ENCODE results near the gene OSBPL8.
A peak's percentile ranks its signal among the peaks of the same experiment; 100 is the strongest.
"Not testable (repeated sequence)": the region's sequence is repeated elsewhere in the genome, so short reads cannot be mapped to it uniquely, and the experiment has no call there.

Gene OSBPL8

DNA sequence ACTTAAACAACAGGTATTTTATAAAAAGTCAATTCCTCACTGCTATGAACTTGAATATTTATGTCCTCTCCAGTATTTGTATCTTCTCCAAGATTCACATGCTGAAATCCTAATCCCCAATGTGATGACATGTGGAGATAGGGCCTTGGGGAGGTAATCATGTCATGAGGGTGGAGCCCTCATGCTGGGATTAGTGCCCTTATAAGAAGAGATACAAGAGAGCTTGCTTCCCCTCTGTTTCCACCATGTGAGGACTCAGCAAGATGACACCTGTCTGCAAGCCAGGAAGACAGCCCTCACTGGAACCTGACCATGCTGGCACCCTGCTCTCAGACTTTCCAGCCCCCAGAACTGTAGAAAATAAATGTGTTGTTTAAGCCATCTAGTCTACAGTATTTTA lies 36.2 kb downstream of the OSBPL8 start:
- Histone ChIP-seq H3K27me3 (ENCODE audit: insufficient read depth, low read length) (no peaks in the 10 kb centered on the region), H3K27ac (ENCODE audit: low read depth, low read length) (no peak overlapping the region), H3K36me3 (ENCODE audit: insufficient read depth, low read length) (peaks cover 14% of the 10 kb centered on the region), H3K4me1 (ENCODE audit: insufficient read depth, low read length) (0 out of 2 replicates have a peak, but pooled peaks cover 4% of the 10 kb centered on the region), H3K4me3 (ENCODE audit: low read length) (no peak overlapping the region), H3K9ac (ENCODE audit: low read depth, low read length) (no peak overlapping the region), H3K9me3 (ENCODE audit: insufficient read depth, low read depth, low read length) (peaks cover 38% of the 10 kb centered on the region)

DNA sequence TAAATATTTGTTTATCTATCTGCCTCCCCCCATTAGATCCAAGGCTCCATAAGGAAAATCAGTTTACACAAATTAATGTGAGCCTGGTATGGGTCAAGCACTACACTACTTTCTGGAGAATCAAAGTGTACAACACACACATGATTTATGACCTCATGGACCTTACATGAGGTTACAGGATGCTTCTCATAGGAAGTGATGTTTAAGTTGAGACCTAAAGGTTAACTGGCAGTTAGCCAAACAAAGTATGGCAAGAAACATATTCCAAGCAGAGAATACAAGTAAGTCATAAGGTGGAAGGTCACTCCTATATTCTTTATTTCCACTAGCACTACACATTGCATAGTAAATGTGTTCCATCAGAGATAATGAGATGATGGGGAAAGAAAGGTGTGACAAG lies 39.2 kb downstream of the OSBPL8 start:
- Histone ChIP-seq H3K36me3 (ENCODE audit: insufficient read depth, low read length) (peaks cover 14% of the 10 kb centered on the region; the same call in 1 of the 2 replicates), H3K27ac (ENCODE audit: low read depth, low read length) (no peak overlapping the region), H3K4me3 (ENCODE audit: low read length) (no peak overlapping the region), H3K27me3 (ENCODE audit: insufficient read depth, low read length) (no peaks in the 10 kb centered on the region), H3K9ac (ENCODE audit: low read depth, low read length) (no peak overlapping the region), H3K9me3 (ENCODE audit: insufficient read depth, low read depth, low read length) (peaks cover 44% of the 10 kb centered on the region), H3K4me1 (ENCODE audit: insufficient read depth, low read length) (0 out of 2 replicates have a peak, but pooled peaks cover 4% of the 10 kb centered on the region)

DNA sequence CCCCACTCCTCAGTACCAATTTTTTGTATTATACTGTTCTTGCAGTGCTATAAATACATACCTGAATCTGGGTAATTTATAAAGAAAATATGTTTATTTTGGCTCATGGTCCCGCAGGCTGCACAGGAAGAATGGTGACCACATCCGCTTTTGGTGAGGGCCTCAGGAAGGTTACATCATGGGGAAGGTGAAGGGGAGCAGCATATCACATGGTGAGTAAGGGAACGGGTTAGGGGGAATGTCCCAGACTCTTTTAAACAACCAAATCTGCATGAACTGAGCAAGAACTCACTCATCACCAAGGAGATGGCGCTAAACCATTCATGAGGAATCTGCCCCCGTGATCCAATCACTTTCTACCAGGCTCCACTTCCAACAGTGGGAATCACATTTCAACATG lies 40.0 kb downstream of the OSBPL8 start:
- Histone ChIP-seq H3K9me3 (ENCODE audit: insufficient read depth, low read depth, low read length) (peaks cover 44% of the 10 kb centered on the region), H3K4me3 (ENCODE audit: low read length) (no peak overlapping the region), H3K27ac (ENCODE audit: low read depth, low read length) (peak overlapping the region; percentile 81; the same call in 1 of the 2 replicates), H3K36me3 (ENCODE audit: insufficient read depth, low read length) (peaks cover 14% of the 10 kb centered on the region; the same call in 1 of the 2 replicates), H3K9ac (ENCODE audit: low read depth, low read length) (no peak overlapping the region), H3K27me3 (ENCODE audit: insufficient read depth, low read length) (no peaks in the 10 kb centered on the region), H3K4me1 (ENCODE audit: insufficient read depth, low read length) (0 out of 2 replicates have a peak, but pooled peaks cover 4% of the 10 kb centered on the region)
- WGBS = 96% methylated on average over 5 of the region's 5 CpGs

DNA sequence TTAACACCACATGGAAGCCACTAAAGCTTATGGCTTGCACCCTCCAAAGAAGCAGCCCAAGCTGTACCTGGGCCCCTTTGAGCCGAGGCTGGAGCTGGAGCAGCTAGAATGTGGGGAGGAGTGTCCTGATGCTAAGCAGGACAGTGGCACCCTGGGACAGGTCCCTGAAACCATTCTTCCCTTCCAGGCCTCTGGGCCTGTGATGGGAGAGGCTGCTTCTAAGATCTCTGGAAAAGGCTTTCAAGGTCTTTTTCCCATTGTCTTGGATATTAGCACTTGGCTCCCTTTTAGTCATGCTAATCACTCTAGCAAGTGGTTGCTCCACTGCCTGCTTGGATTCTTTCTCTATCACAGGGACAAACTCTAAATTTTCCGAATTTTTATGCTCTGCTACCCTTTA lies 40.9 kb downstream of the OSBPL8 start:
- 90% methylated on average over 2 of the region's 2 CpGs for WGBS
- Histone ChIP-seq H3K27ac (ENCODE audit: low read depth, low read length) (peak overlapping the region; percentile 81; the same call in 1 of the 2 replicates), H3K36me3 (ENCODE audit: insufficient read depth, low read length) (peaks cover 17% of the 10 kb centered on the region; the same call in 1 of the 2 replicates), H3K9ac (ENCODE audit: low read depth, low read length) (no peak overlapping the region), H3K4me1 (ENCODE audit: insufficient read depth, low read length) (0 out of 2 replicates have a peak, but pooled peaks cover 4% of the 10 kb centered on the region), H3K4me3 (ENCODE audit: low read length) (no peak overlapping the region), H3K9me3 (ENCODE audit: insufficient read depth, low read depth, low read length) (peaks cover 43% of the 10 kb centered on the region), H3K27me3 (ENCODE audit: insufficient read depth, low read length) (no peaks in the 10 kb centered on the region)

DNA sequence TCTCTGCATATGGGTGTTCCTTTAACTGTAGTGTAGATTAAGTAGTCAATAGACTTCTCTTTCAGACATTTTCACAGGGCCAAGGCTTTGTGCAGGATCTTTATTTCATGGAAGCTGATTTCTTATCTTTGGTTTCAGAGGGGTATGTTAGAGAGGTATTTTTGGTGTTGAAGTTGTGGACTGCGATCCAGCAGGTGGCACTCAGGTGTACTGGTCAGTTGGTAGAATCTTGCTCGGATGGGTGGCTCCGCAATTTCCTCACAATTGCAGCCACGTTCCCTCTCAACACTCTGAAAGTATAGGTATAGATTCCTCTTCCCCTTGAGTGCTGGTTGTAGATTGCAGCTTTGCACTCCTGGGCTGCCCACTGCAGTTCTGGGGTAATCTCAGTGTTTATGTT lies 44.3 kb downstream of the OSBPL8 start:
- Histone ChIP-seq H3K27me3 (ENCODE audit: insufficient read depth, low read length) (no peaks in the 10 kb centered on the region), H3K9me3 (ENCODE audit: insufficient read depth, low read depth, low read length) (peaks cover 29% of the 10 kb centered on the region), H3K4me3 (ENCODE audit: low read length) (no peak overlapping the region), H3K36me3 (ENCODE audit: insufficient read depth, low read length) (0 out of 2 replicates have a peak, but pooled peaks cover 3% of the 10 kb centered on the region), H3K9ac (ENCODE audit: low read depth, low read length) (no peak overlapping the region), H3K4me1 (ENCODE audit: insufficient read depth, low read length) (0 out of 2 replicates have a peak, but pooled peaks cover 4% of the 10 kb centered on the region), H3K27ac (ENCODE audit: low read depth, low read length) (no peak overlapping the region)
- WGBS = 93% methylated on average over 4 of the region's 4 CpGs

DNA sequence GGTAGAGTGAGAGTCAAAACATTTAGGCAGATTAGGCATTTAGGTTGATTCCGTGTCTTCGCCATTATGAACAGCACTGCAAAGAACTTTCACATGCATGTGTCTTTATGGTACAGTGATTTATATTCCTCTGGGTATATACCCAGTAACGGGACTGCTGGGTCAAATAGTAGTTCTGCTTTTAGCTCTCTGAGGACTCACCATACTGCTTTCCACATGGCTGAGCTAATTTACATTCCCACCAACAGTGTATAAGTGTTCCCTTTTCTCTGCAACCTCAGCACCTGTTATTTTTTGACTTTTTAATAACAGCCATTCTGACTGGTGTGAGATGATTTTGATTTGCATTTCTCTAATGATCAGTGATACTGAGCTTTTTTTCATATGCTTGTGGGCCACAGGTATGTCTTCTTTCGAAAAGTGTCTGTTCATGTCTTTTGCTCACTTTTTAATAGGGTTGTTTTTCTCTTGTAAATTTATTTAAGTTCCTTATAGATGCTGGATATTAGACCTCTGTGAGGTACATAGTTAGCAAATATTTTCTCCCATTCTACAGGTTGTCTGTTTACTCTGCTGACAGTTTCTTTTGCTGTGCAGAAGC lies 48.4 kb downstream of the OSBPL8 start:
- 96% methylated on average over 4 of the region's 4 CpGs for WGBS
- H3K27ac ChIP-seq (ENCODE audit: low read depth, low read length); H3K27me3 ChIP-seq (ENCODE audit: insufficient read depth, low read length); H3K4me3 ChIP-seq (ENCODE audit: low read length); H3K36me3 ChIP-seq (ENCODE audit: insufficient read depth, low read length); H3K9ac ChIP-seq (ENCODE audit: low read depth, low read length); H3K4me1 ChIP-seq (ENCODE audit: insufficient read depth, low read length); H3K9me3 ChIP-seq (ENCODE audit: insufficient read depth, low read depth, low read length): not testable (repeated sequence)

DNA sequence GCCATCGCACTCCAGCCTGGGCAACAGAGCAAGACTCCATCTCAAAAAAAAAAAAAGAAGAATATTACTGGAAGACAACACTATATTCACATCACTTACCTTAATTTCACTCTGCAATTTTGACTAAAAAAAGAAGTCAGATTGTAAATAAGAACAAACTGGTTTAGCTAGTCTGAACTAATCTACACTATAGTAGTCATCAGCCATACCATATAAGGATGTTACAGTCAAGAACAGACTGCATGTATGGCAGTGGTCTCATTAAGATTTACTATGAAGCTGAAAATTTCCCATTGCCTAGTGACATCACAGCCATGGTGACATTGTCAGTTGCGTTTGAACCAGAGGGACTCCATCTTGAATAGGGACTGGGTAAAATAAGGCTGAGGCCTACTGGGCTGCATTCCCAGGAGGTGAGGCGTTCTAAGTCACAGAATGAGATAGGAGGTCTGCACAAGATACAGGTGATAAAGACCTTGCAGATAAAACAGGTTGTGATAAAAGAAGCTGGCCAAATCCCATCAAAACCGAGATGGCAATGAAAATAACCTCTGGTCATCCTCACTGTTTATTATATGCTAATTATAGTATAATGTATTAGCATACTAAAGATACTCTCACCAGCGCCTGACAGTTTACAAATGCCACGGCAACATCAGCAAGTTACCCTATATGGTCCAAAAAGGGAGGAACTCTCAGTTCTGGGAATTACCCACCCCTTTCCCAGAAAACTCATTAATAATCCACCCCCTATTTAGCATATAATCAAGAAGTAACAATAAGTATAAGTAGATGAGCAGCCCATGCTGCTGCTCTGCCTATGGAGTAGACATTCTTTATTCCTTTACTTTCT lies 51.2 kb downstream of the OSBPL8 start:
- Histone ChIP-seq H3K9ac (ENCODE audit: low read depth, low read length) (no peak overlapping the region), H3K27me3 (ENCODE audit: insufficient read depth, low read length) (no peaks in the 10 kb centered on the region), H3K4me1 (ENCODE audit: insufficient read depth, low read length) (peaks cover 10% of the 10 kb centered on the region), H3K9me3 (ENCODE audit: insufficient read depth, low read depth, low read length) (peaks cover 4% of the 10 kb centered on the region), H3K4me3 (ENCODE audit: low read length) (no peak overlapping the region), H3K36me3 (ENCODE audit: insufficient read depth, low read length) (no peaks in the 10 kb centered on the region), H3K27ac (ENCODE audit: low read depth, low read length) (no peak overlapping the region)
- WGBS = 95% methylated on average over 5 of the region's 6 CpGs

DNA sequence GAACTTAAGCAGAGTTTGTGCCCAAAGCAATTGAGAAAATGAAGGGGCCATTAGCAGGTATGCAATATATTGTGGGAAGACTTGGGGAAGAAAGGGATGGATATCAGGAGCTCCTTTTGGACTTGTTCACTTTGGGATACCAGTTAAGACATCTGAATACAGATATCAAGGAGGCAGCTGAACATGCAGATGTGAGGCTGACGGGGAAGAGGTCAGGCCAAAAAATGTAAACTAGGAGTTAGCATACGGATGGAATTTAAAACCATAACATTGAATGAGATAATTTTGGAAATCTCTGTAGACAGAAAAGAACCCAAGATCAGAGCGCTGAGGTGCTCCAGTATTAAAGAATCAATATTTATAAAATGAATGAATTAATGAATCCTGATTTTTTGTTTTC lies 53.4 kb downstream of the OSBPL8 start:
- Histone ChIP-seq H3K9me3 (ENCODE audit: insufficient read depth, low read depth, low read length) (no peaks in the 10 kb centered on the region), H3K27me3 (ENCODE audit: insufficient read depth, low read length) (no peaks in the 10 kb centered on the region), H3K9ac (ENCODE audit: low read depth, low read length) (no peak overlapping the region), H3K4me1 (ENCODE audit: insufficient read depth, low read length) (peaks cover 10% of the 10 kb centered on the region), H3K36me3 (ENCODE audit: insufficient read depth, low read length) (no peaks in the 10 kb centered on the region), H3K4me3 (ENCODE audit: low read length) (no peak overlapping the region), H3K27ac (ENCODE audit: low read depth, low read length) (no peak overlapping the region)
- WGBS = 92% methylated on average over 2 of the region's 3 CpGs

DNA sequence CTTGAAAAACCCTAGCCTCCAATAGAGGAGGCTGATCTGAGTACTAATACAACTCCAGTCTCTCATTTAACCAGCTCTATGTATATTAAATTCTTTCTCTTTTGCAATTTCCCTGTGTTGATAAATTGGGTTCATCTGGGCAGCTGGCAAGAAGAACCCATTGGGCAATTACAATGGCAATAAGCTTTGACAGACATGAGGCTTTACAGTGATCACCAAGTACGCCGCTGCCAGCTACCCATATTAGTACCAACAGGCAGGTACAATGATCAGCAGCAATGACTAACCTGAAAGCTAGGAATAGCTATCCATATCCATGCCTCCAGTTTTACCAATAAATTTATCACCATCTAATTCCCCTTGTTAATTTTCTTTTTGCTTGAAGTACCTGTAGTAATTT lies 54.5 kb downstream of the OSBPL8 start:
- Histone ChIP-seq H3K4me3 (ENCODE audit: low read length) (no peak overlapping the region), H3K27ac (ENCODE audit: low read depth, low read length) (no peak overlapping the region), H3K4me1 (ENCODE audit: insufficient read depth, low read length) (peaks cover 10% of the 10 kb centered on the region), H3K9me3 (ENCODE audit: insufficient read depth, low read depth, low read length) (no peaks in the 10 kb centered on the region), H3K9ac (ENCODE audit: low read depth, low read length) (no peak overlapping the region), H3K36me3 (ENCODE audit: insufficient read depth, low read length) (no peaks in the 10 kb centered on the region), H3K27me3 (ENCODE audit: insufficient read depth, low read length) (no peaks in the 10 kb centered on the region)
- 96% methylated on average over 2 of the region's 2 CpGs for WGBS

DNA sequence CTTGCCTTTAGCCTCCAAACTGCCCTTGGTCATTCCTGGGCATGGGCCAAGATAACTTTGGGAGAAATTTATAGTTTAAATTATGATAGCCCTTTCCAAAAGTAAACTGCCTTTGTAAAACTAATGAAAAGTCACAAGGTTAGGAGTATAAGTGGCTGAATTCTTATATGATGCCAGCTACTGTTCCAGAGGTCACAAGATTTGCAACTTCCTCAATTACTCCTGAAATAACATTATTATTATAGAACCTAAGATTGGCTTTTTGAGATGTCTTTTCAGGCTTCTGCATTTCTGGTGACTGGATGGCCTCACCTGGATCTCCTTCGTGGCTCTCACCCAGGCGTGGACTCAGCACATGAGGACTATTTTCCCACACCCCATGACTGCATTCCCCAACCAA lies 55.0 kb downstream of the OSBPL8 start:
- Histone ChIP-seq H3K9ac (ENCODE audit: low read depth, low read length) (no peak overlapping the region), H3K36me3 (ENCODE audit: insufficient read depth, low read length) (no peaks in the 10 kb centered on the region), H3K27ac (ENCODE audit: low read depth, low read length) (no peak overlapping the region), H3K4me1 (ENCODE audit: insufficient read depth, low read length) (peaks cover 10% of the 10 kb centered on the region), H3K9me3 (ENCODE audit: insufficient read depth, low read depth, low read length) (no peaks in the 10 kb centered on the region), H3K27me3 (ENCODE audit: insufficient read depth, low read length) (no peaks in the 10 kb centered on the region), H3K4me3 (ENCODE audit: low read length) (no peak overlapping the region)
- WGBS = 94% methylated on average over 2 of the region's 2 CpGs

DNA sequence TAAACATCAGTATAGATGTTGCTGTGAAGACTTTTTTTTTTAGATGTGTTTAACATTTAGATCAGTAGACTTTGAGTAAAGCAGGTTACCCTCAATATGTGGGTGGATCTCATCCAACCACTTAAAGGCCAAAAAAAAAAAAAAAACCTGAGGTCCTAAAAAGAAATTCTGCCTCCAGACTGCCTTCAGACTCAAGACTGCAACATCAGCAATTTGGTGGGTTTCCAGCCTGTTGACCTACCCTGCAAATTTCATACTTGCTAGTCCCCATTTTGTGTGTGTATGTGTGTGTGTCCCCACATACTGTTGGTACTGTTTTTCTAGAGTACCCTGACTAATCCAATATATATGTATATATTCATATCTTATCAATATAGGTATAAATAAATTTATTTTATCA lies 55.6 kb downstream of the OSBPL8 start:
- Histone ChIP-seq H3K9me3 (ENCODE audit: insufficient read depth, low read depth, low read length) (no peaks in the 10 kb centered on the region), H3K4me3 (ENCODE audit: low read length) (no peak overlapping the region), H3K27ac (ENCODE audit: low read depth, low read length) (no peak overlapping the region), H3K36me3 (ENCODE audit: insufficient read depth, low read length) (no peaks in the 10 kb centered on the region), H3K4me1 (ENCODE audit: insufficient read depth, low read length) (peaks cover 10% of the 10 kb centered on the region), H3K9ac (ENCODE audit: low read depth, low read length) (no peak overlapping the region), H3K27me3 (ENCODE audit: insufficient read depth, low read length) (no peaks in the 10 kb centered on the region)
